GM19035 (cell line): ENCODE measurements around the gene ANKS1B.

Source experiments
- ATAC-seq: cut with Tn5 transposase; IDR thresholded peaks from one replicate; pipeline ENCODE4 v1.9.1; 2021; ENCODE audit not compliant: unreplicated experiment

Gene ANKS1B

GRCh38 chr12:98909746-98910145 is 1075.0 kb downstream of the ANKS1B start:
- no peak for ATAC-seq

GRCh38 chr12:98908866-98909265 is 1075.9 kb downstream of the ANKS1B start:
- no peak for ATAC-seq

GRCh38 chr12:98903875-98904274 is 1080.9 kb downstream of the ANKS1B start:
- no peak for ATAC-seq

- no peak for ATAC-seq
Measured at GRCh38 chr12:98901189-98901588, 1083.5 kb downstream of the ANKS1B start.

GRCh38 chr12:98896938-98897337 is 1087.8 kb downstream of the ANKS1B start:
- no peak for ATAC-seq

GRCh38 chr12:98895086-98895651 is 1089.6 kb downstream of the ANKS1B start:
- ATAC-seq, result no peak

GRCh38 chr12:98894412-98895085 is 1090.2 kb downstream of the ANKS1B start:
- ATAC-seq, result no peak

GRCh38 chr12:98893675-98894411 is 1090.9 kb downstream of the ANKS1B start:
- no peak for ATAC-seq

GRCh38 chr12:98893126-98893674 is 1091.5 kb downstream of the ANKS1B start:
- no peak for ATAC-seq

- ATAC-seq, result no peak
Measured at GRCh38 chr12:98885778-98886177, 1099.0 kb downstream of the ANKS1B start.

GRCh38 chr12:98883231-98883630 is 1101.5 kb downstream of the ANKS1B start:
- ATAC-seq, result no peak

GRCh38 chr12:98882526-98882925 is 1102.2 kb downstream of the ANKS1B start:
- ATAC-seq, result no peak

- no peak for ATAC-seq
Measured at GRCh38 chr12:98873776-98874175, 1111.0 kb downstream of the ANKS1B start.

- no peak for ATAC-seq
Measured at GRCh38 chr12:98870504-98870903, 1114.2 kb downstream of the ANKS1B start.

GRCh38 chr12:98869886-98870503 is 1114.7 kb downstream of the ANKS1B start:
- no peak for ATAC-seq

- no peak for ATAC-seq
Measured at GRCh38 chr12:98868538-98868937, 1116.2 kb downstream of the ANKS1B start.

GRCh38 chr12:98868076-98868475 is 1116.7 kb downstream of the ANKS1B start:
- no peak for ATAC-seq

- no peak for ATAC-seq
Measured at GRCh38 chr12:98864363-98864762, 1120.4 kb downstream of the ANKS1B start.

- no peak for ATAC-seq
Measured at GRCh38 chr12:98863167-98863566, 1121.6 kb downstream of the ANKS1B start.

- ATAC-seq, result no peak
Measured at GRCh38 chr12:98861251-98861650, 1123.5 kb downstream of the ANKS1B start.

GRCh38 chr12:98856897-98857540 is 1127.7 kb downstream of the ANKS1B start:
- no peak for ATAC-seq
